HG03280 (cell line): ENCODE measurements around the gene AGRN.
"Not testable (repeated sequence)": the region's sequence is repeated elsewhere in the genome, so short reads cannot be mapped to it uniquely, and the experiment has no call there.

Experiments
- ATAC-seq: cut with Tn5 transposase; IDR thresholded peaks from one replicate; pipeline ENCODE4 v1.9.1; 2021; ENCODE audit warnings: mild to moderate bottlenecking, moderate library complexity; ENCODE audit not compliant: unreplicated experiment

Gene AGRN

DNA sequence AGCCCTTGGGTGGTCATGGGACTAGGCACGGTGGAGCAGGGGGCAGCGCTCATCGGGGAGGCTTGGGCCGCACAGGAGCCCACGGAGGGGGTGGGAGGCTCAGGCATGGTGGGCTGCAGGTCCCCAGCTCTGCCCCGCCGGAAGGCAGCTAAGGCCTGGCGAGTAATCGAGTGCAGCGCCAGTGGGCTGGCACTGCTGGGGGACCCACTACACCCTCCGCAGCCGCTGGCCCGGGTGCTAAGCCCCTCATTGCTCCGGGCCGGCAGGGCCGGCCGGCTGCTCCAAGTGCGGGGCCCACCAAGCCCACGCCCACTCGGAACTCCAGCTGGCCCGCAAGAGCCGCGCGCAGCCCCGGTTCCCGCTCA lies 1.6 kb upstream of the AGRN start:
- ATAC-seq, result not testable (repeated sequence)

DNA sequence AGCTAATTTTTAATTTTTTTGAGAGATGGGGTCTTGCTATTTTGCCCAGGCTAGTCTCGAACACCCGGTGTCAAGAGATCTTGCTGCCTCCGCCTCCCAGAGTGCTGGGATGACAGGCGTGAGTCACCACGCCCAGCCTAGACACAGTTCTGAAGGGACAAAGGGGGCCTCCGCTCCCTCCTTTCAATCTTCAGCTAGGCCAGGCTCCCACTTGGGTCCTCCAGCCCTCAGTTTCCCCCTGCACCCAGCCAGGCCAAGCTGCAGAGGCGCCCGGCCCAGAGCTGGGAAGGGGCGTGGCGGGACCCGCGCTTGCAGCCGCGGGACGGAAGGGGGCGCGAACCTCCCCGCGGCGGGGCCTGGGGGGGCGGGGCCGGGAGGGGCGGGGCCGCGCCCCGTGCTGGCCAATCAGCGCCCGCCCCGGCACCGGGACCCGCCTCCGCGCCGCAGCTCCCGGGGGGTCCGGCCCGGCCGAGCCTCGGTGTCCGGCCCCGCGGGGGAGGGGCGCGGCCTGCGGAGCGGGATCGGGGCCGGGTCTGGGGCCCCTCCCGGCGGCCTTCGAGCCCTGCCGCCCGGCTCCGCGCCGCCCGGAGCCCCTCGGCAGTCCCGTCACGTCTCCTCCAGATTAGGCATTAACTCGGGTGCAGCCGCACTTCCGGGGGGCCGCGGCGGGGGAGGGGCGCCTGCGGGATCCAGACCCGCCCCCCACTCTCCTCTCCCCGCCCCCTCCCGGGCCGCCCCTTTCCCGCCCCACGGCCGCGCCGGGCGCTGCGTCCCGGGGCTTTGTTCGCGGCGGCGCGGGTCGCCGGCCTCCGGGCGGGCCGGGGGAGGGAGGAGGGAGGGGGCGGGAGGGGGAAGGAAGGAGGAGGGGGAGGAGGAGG lies 559 bp upstream of the AGRN start:
- peak; percentile 75 for ATAC-seq

DNA sequence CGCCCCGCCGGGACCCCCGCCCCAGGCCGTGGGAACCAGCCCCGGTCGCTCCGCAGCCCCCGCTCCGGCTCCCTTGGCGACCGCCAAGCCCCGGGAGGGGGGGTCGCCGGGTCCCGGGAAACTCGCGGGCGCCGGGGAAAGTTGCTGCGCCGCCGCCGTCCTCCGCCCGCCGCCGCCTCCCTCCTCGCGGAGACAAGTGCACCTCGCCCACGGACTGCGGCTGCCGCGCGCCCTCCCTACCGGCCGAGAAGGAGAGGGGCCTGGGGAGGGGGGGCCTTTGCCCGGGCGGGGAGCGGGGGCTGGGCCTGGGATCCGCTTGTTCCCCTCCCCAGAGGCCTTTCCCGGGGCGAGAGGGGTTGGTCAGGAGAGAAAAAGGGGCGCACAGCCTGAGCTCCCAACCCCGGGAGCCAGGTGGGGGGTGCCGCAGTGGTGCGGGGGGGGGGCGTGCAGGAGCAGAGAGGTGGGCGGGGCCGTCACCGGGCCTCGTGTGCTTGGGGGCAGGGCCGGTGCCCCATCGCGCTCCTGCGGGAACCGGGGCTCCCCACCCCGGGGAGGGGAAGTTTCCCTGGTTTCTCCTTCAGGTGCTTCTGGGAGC lies 592 bp downstream of the AGRN start:
- no peak for ATAC-seq

DNA sequence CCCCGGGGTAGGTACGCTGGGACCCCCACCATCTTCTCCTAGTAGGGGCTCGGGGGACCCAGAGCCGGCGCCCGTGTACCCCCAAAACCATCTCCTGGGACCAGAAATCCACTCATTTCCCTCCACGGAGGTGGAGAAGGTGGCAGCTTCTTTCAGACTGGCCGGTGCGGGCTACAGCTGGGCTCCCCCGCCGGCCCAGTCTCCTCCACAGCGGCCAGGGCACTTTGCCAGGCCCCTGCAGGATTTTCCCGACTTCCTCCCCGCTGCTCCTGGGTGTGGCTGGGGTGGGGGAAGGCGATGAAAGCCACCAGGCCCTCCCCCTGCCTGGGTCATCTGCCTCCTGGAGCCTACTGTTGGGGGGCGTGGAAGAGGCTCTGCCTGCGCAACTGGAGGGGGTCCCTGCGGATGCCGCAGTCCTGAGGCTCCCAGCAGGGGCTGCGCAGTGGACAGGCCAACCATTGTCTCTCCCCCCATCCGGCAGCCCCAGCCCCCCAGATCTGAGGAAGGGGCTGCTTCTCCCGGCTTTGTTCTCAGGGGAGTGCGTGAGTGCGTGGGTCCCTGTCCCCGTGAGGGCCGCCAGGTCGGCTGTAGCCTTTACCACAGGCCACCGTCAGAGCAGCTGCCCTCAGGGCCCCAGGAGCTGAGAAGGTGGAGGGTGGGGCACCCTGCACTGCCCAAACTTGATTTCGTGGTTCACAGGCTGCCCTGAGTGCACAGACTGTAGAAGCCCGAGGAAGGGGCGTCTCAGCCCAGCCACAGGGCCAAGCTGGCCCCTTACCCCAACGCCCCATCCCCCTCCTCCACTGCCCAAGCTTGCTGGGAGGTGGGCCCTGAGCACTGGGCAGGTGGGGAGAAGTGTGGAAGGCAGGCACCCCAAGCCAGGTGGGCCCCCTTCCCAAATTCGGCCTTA lies 1.3 kb downstream of the AGRN start:
- no peak for ATAC-seq

DNA sequence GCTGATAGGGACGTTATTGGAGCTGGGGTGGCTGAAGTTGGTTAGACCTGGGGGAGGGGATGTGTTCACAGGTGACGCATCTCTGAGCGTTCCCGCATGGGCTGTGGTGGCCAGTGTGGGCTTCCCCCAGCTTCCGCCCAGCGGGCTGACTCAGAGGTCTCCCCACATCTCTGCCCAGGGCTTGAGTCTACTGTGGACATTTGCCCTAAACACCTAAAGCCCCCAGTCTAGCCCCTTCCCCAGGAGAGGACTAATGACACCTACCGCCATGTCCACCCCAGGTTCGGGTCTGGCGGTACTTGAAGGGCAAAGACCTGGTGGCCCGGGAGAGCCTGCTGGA lies 2.0 kb downstream of the AGRN start:
- no peak for ATAC-seq

DNA sequence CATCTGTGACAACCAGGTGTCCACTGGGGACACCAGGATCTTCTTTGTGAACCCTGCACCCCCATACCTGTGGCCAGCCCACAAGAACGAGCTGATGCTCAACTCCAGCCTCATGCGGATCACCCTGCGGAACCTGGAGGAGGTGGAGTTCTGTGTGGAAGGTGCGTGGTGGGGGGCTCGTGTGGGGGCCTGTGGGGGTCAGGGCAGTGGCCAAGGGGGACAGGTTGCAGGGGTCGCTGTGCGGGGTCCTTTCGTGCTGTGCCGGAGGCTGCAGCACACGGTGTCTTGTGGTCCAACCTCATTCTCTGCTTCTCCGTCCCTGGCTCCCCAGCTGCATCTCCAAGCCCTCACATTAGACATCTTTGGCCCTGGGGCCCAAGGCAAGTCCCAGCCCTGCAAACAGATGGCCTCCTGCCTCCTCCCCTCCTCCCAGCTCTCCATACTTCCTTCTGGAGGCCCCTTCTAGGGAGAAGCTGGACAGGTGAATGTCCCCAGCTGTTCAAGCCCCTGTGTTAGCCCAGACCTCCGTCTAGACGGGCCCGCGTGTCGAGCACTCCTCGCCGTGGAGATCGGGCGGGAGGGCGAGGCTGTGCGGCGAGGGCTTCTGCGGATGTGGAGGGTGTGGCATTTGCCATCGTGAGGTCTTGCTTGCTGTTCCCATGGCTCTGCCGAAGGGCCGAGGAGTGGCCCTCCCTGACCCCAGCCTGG lies 2.5 kb downstream of the AGRN start:
- ATAC-seq, result no peak

DNA sequence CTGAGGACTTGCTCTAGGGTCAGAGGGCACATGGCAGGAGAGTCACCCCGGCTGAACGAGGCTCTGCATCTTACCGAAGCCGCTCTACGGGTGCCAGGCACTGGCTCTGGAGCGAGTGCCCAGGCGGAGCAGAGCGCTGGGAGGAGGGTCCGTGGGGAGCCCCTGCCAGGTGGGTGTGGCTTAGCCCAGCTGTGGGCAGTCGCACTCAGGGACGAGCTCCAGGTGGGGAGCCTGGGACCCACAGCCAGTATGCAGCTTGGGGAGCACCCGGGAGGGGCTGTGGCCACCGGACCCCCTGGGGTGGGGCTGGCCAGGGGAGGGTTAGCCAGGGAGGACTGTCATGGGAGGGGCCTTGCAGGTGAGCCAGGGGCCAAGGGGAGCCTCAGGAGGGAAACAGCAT lies 3.8 kb downstream of the AGRN start:
- no peak for ATAC-seq

DNA sequence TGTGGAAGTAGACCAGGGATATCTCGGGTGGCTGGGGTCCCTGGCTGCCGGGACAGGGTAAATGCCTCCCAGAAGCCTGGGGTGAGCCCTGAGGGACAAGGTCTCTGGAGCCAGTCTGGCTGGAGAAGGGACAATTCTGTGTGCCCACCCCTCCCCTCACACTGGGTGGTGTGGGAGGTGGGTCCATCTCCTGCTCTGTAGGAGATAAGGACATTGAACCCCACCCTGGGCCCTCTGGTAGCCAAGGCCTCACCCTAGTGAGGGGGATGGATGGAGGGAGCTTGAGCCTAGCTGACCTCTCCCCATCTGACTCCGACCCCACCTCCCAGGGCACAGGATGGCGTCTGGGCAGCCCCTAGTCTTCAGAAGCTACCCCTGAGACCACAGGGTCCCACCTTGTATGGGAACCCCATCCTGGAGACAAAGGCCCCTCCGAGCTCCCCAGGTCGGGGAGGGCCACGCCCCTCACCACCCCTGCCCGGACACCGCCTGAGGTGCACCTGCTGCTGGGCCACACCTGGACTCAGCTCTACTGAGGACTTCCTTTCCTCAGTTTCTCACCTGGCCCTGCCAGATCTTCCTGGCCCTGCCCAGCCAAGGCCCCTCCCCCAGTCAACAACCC lies 4.3 kb downstream of the AGRN start:
- ATAC-seq, result no peak

DNA sequence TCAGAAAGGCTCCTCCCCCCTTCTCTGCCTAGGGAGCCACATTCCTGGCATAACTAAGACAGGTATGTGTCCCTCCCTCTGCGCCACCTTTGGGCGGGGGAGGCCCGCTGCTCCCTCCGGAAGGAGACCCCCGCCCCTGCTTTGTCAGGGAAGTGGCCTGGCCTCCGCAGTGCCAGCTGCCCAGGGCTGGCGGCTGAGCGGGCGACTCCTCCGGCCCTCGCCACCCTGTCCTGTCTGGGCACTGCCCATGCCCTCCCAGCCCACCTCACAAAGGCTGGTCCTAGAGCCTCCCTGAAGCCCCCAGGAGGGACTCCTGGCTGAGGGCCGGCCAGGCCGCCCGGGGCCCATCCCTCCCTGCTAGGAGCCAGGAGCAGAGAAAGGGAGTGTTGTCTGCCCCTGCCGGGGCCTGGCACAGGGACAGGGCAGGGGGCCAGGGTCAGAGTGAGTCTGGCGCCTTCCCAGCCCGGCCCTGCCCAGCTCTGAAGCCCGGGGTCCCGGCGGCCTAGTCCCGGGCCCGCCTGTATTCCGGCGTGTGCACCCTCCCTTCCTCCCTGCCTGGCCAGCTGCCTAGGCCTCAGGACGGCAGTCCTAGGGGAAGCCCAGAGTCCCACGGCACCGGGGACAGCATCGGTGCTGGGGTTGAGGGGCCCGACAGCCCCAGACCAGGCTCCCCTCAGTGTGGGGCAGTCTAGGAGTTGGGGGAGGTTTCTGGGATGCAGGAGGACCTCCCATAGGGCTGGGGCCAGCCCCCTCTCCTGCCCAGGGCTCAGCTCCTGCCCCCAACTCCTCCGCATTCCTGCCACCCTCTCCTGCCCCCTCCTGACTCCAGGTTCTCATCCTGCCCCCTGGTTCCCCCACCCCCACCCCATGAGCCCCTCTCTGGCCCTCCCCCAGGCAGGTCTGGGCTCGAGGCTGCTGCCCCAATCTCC lies 5.1 kb downstream of the AGRN start:
- ATAC-seq, result no peak

DNA sequence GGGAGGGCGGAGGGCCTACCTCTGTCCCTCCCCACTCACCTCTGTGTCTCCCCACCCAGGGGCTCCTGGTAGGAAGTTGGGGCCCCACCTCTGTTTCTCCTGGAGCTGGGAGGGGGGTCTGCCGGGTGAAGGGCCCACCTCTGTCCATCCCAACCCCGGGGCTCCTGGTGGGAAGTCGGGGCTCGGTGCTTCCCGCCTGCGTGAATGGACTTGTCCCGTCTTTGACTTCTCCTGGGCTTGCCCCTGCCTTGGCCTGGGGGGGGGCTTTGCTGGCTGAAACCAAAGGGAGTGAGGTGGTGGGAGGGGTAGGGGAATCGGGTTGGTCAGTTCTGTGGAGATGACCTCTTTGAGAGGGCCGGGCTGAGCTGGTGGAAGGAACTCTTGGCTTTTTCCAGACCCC lies 5.8 kb downstream of the AGRN start:
- no peak for ATAC-seq

DNA sequence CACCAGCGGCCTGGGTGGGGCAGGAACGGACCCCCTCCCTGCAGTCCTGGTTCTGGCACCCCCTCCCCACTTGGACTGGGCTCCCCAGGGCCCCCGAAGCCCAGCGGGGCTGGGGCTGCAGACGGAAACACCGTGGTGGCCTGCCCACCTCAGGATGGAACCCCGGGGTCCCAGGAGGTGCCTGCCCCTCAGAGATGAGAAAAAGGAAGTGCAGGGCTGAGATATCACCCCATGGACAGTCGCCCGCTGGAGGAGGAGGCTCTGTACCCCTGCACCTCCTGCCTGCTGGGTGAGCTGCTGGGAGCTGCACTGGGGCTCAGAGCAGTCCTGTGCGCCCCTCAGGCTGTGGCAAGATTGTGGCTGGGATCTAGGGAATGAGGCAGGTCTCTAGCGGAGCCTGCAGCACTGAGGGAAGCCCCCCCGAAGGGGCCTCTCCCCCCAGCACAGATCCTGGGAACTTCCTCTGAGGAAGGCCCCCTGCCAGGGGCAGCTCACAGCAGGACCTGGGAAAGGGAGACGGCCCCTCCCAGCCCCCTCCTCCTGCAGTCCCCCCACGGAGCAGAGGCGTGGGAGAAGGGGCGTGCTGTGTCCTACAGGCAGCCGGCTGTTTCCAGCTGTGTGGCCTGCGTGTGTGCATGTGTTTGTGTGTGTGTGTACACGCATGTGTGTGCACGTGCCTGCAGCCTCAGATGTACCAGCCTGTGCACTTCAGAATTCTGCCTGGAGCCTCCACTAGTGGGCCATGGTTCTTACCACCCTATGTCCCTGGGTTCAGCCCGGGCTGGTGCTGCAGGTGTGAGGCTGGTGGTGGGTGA lies 6.9 kb downstream of the AGRN start:
- ATAC-seq, result no peak

DNA sequence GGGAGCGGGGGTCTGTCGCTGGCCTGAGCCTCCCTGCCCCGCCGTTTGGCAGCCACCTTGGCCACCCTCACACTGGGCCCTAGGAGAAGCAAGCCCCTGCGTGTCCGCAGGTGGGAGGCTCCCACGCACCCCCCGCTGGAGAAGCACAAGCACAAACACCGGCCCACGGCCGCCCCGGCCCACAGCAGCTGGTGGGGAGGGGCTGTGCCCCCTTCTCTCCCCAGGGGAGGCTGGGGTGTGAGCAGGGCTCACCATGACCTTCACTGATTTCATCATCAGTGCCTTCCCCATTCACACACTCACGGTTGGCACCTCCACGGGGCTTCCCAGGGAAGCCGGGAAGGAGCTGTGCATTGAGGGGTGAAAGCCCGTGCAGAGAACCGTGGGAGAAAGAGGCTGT lies 7.9 kb downstream of the AGRN start:
- ATAC-seq, result no peak

DNA sequence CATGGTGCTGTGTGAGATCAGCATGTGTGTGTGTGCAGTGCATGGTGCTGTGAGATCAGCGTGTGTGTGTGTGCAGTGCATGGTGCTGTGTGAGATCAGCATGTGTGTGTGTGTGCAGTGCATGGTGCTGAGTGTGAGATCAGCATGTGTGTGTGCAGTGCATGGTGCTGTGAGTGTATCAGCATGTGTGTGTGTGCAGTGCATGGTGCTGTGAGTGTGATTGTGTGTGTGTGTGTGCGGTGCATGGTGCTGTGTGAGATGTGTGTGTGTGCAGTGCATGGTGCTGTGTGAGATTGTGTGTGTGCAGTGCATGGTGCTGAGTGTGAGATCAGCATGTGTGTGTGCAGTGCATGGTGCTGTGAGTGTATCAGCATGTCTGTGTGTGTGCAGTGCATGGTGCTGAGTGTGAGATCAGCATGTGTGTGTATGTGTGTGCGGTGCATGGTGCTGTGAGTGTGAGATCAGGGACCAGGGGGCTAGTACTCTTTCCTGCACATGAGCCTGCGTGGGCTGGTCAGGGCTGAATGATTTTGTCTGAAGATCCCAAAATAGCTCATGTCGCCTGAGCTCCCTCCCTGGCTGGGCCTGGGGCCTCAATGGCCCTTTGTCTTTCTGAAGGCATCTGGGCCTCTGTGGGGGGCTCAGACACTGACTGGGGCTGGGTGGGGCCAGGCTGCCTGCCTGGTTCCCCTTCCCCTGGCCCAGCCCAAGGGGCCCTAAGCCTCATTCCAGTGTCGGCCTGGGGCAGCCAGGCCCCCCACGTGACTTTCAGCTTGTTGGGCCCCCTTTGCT lies 11.1 kb downstream of the AGRN start:
- ATAC-seq, result not testable (repeated sequence)

DNA sequence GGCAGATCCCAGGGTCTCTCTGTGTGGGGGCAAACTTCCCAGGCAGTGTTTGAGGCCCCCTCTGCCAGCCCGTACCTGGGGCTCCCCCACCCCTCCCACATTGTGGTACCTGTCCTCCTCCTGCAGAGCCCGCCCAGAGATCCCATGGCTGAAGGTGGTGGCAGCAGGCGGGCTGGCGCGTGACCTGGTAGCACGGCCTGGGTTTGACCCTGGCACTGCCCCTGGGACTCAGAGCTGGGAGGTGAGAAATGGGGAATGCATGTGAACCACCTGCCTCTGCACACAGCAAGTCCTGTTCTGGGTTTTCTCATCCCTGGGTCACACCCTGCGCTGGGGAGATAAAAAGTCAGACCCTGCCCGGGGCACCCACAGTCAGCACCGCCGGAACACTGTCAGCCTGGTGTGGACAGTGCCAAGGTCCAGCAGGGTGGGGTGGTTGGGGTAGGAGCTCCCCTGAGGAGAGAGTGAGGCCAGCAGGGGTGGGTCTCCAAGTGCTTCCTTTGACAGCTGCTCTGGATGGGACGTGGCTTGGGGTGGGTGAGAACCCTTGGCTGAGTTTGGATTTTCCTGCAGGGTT lies 11.8 kb downstream of the AGRN start:
- ATAC-seq, result no peak

DNA sequence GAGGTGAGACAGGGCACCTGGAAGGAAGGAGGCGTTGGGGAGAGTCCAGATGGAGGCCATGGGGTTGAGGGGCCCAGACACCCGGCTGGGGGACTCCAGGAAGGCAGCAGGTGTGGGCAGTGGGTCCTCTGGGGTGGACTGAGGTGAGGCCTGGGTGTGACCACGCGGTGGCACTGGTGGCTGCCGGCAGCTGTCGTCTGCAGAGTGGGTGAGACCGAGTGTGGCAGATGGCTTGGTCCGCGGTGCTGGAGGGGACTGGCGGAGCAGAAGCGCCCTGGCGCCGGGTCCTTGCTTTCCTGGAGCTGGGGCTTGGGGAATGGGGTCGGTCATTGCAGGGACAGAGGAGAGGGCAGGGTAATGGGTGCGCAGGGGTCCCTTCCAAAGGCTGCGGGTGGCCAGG lies 12.5 kb downstream of the AGRN start:
- no peak for ATAC-seq

DNA sequence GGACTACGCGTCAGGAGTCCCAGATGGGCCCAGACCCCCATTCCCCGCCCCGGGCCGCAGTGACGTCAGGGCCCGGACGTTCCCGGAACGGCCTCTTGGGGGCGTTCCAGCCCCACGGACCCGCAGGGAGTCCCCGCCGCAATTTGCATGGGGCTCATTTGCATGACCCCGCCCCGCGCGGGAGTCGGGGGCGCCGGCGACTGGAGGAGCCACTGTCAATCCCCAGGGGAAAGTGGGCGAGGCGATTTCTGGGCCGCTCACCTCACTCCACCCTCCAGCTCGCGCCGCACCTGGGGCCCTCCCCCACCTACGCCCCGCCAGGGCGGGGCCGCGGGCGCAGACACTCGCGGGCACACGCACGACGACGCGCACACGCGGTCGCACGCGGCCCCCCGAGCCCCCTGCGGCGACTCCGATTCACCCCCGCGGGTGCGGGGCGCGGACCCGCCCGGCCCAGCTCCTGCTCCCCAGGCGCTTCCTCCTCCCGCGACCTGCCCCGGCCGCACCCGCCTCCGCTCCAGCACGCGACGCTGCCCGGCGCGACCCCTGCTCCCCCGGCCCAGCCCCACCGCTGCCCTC lies 13.2 kb downstream of the AGRN start:
- ATAC-seq, result peak; percentile 86

DNA sequence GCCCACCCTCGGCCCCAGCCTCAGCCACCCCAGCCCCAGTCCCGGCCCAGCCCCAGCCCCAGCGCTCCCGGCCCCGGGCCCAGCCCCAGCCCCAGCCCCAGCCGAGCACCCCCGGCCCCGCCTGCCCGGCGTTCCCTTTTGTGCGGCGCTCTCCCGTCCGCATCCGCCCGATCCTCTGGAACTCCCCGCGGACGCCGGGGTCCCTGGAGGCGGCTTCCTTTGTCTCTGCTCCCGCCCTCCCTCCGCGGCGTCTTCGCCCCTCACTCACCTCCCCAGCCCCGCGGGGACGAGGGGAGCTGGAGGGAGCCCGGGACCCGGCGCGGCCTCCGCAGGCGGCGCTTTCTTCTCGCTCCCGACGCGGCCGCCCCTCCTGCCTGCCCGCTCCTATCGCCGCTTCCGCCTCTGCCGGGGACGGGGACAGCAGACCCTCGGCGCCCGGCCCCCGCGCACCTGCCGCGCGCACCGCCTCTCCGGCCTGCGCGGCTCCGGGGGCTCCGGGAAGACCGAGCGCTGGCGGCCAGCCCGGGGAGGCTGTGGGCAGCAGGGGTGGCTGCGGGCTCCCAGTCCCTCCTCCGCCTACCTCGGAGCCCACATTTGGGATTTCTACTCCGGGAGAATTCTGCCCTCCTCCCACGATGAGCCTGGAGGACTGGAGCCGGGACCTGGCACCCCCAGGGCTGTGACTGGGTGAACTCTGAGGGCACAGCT lies 14.0 kb downstream of the AGRN start:
- peak; percentile 2 for ATAC-seq
